ENCODE measurements around the gene FDPS.

The FDPS gene

DNA sequence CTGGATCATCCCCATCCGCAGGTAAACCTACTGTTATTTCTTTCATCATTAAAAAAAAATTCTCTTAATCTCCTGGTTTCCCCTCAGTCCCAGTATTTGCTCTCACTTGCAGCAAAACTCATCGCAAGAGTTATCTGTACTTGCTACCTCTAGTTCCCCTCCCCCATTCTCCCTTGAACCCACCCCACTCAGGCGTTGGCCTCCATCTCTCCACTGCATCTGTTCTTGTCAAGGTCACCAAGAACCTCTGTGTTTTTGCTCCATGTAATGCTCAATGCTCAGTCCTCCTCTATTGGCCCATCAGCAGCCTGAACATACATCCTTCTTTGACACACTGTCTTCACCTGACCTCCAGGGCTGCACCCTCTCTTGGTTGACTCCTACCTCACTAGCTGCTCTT, 12.0 kb upstream of the FDPS start:
- DNase-seq (ENCODE audit: insufficient read length, low spot score) (no peak), FAIRE-seq (no peak)
- TF ChIP-seq, protein P1, sequence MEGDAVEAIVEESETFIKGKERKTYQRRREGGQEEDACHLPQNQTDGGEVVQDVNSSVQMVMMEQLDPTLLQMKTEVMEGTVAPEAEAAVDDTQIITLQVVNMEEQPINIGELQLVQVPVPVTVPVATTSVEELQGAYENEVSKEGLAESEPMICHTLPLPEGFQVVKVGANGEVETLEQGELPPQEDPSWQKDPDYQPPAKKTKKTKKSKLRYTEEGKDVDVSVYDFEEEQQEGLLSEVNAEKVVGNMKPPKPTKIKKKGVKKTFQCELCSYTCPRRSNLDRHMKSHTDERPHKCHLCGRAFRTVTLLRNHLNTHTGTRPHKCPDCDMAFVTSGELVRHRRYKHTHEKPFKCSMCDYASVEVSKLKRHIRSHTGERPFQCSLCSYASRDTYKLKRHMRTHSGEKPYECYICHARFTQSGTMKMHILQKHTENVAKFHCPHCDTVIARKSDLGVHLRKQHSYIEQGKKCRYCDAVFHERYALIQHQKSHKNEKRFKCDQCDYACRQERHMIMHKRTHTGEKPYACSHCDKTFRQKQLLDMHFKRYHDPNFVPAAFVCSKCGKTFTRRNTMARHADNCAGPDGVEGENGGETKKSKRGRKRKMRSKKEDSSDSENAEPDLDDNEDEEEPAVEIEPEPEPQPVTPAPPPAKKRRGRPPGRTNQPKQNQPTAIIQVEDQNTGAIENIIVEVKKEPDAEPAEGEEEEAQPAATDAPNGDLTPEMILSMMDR (IDR thresholded peaks at IDR 0.05; ENCODE audit: insufficient read depth, missing control alignments), result no peak

DNA sequence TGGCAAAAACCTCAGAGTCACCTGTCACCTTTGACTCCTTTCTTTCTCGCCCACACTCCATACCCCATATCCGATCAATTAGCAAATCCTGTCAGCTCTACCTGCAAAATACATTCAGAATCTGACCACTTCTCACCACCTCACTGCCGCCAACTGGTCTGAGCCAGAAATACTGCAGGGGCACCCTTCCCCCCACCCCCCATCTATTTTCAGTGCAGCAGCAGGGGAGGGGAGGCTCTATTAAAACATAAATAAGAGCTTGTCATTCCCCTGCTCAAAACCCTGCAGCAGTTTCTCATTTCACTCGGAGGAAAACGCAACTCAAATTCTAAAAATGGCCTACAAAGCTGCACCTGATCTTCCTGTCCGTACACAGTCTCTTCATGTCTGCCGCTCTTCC, 11.3 kb upstream of the FDPS start:
- no peak for DNase-seq (ENCODE audit: insufficient read length, low spot score)
- no peak for FAIRE-seq
- TF ChIP-seq, protein P1 (IDR thresholded peaks at IDR 0.05; ENCODE audit: insufficient read depth, missing control alignments), result no peak

DNA sequence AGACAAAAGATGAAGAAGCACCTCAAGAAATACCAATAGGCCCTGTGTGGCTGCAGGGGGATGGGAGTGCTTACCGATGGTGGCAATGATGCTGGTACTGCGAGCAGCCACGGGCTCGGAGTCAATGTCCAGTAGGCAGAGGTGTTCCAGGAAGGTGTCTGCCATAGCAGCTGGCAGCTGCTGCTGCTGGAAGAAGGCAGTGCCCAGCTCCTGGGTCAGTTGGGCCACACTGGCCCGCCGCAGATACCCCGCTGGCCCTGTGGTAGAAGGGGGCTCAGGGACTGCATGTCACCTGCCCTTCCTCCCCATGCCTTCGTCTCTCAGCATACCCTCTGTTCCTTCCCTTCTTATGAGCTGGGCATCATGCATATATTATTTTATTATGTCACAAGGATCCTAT, 8.6 kb upstream of the FDPS start:
- TF ChIP-seq, protein P1 (IDR thresholded peaks at IDR 0.05; ENCODE audit: insufficient read depth, missing control alignments), result no peak
- no peak for FAIRE-seq
- no peak for DNase-seq (ENCODE audit: insufficient read length, low spot score)

DNA sequence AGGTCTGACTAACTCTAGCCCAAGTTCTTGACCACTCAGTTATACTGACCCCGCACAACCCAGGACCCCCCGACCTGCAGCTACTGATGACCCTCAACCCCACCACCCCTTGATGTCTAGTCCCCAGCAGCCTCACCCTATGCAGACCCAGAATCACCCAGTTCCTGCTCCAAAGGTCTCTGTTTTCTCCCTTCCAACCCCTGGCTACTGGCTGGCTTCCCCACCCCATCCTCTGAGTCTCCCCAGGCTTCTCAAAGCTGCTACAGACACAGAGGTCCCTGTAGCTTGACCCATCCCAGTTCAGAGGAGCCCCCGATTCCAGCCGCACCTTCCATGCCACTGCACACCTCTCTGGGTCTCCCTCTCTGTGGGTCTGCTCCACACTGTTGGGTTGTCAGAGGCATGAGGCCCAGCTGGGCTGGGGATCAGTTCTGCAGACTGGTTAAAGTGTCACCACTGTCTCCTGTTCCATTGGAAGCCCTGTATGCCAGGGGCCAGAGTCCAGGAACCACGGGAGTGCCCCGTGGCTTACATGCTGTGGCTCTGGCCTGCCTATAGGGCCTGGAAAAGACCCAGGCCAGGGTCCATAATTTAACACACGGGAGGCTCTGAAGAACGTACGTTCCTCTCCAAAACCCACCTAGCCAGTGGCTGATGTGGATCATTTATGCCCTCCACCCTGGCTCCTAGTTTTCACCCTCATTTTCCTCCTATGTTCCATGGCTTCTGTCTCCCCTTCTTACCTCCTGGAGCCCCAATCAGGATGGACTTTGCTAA, 7.9 kb upstream of the FDPS start:
- TF ChIP-seq, protein P1 (IDR thresholded peaks at IDR 0.05; ENCODE audit: insufficient read depth, missing control alignments), result no peak
- DNase-seq (ENCODE audit: insufficient read length, low spot score) (no peak), FAIRE-seq (no peak)

DNA sequence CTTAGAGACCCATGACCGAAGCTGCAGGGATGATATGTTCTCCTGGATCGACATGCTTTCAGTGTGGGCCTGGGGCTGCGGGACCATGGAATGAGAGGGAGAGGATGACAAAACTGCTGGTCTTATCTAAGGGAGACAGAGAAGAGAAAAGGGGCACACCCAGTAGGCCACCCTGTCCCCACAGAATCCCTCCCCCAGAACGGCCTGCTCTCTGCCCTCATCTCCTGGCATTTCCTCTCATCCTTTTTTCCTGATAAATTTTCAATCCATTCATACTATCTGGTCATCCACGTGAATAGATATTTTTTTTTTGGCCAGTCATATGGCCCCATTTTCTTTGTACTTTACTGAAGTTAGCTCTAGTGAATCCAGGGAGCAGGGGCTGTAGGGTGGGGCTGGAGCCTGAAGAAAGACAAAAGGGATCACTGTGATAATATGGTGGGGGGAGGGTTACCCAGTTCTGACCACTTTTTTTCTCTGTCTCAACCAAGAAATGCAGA, 7.3 kb upstream of the FDPS start, which contains the start of gene PKLR:
Gene PKLR, minus strand, starts transcription at position 97 of the 500 bp plus-strand sequence. Its CDS starts 43 bp downstream, at position 54.
- FAIRE-seq, result no peak
- TF ChIP-seq, protein P1 (IDR thresholded peaks at IDR 0.05; ENCODE audit: insufficient read depth, missing control alignments), result no peak
- no peak for DNase-seq (ENCODE audit: insufficient read length, low spot score)

DNA sequence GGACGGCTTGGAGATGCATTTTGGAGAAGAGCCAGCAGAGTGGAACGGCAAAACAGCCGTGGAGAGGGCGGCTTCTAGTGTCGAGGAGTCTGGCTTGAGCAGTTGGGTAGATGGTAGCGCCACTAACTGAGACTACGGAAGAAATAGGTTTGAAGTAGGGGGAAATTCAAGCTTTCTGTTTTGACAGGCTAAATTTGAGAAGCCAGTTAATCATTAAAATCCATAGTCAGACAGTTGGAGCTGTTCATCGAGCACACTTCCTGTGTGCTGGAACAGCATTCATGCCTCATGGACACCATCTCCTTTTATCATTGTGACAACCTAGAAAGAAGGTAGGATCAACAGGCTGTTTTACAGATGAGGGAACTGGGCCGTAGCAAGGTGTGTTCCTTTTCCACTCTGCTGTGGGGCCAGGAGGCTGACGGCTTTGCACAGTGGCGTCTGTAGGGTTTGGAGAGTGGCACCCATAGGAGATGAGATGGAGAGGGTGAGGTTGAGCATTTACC, 4.1 kb upstream of the FDPS start:
- TF ChIP-seq, protein P1 (IDR thresholded peaks at IDR 0.05; ENCODE audit: insufficient read depth, missing control alignments), result no peak
- no peak for DNase-seq (ENCODE audit: insufficient read length, low spot score)
- FAIRE-seq, result no peak

DNA sequence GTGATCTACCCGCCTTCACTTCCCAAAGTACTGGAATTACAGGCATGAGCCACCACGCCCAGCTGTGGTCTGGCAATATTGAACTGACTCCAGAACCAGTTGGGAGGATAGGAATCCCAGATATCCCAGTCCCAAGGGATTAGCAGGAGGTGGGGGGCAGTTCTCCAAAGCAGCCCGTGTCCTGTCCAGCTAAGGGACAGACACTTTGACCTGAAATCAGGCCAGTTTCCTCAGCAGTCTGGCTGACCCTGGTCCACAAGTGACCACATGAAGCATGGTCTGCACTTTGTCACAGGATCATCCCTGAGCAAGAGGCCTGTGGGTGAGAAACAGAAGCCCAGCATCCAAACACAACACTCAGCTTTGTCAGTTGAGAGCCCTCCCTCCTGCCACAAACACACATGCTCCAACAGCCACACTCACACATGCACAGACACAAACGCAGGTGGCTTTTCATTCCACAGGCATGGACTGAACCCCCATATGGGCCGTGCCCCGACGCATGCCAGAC, 2.7 kb upstream of the FDPS start:
- FAIRE-seq (no peak), DNase-seq (ENCODE audit: insufficient read length, low spot score) (no peak)
- TF ChIP-seq, protein P1 (IDR thresholded peaks at IDR 0.05; ENCODE audit: insufficient read depth, missing control alignments), result no peak
